ACC112 (cell line): ENCODE results near the gene GRID1.

Experiments
- H2AFZ ChIP-seq: fragments of 200-600 bp; sonication (generic); one replicate; pipeline ENCODE4 v1.6.0; 2017; ENCODE audit warnings: antibody characterized with exemption, low read length; ENCODE audit not compliant: unreplicated experiment
- H3K27ac ChIP-seq: fragments of 200-600 bp; sonication (generic); 2 replicates; pipeline ENCODE4 v1.5.1; 2014; ENCODE audit warnings: low read depth, mild to moderate bottlenecking, antibody characterized with exemption, low read length, moderate library complexity
- H3K27me3 ChIP-seq: fragments of 200-600 bp; sonication (generic); 2 replicates; pipeline ENCODE4 v1.6.1; 2014; ENCODE audit warnings: mild to moderate bottlenecking, antibody characterized with exemption, low read length, moderate library complexity, mixed read lengths; ENCODE audit not compliant: insufficient read depth
- H3K36me3 ChIP-seq: fragments of 200-600 bp; sonication (generic); 2 replicates; pipeline ENCODE4 v1.6.1; 2016; ENCODE audit warnings: mild to moderate bottlenecking, antibody characterized with exemption, low read length, moderate library complexity, mixed read lengths; ENCODE audit not compliant: insufficient read depth
- H3K4me1 ChIP-seq: fragments of 200-600 bp; sonication (generic); one replicate; pipeline ENCODE4 v1.6.1; 2016; ENCODE audit warnings: low read length, mixed read lengths; ENCODE audit not compliant: insufficient read depth, unreplicated experiment, control insufficient read depth
- H3K4me3 ChIP-seq: fragments of 200-600 bp; sonication (generic); 2 replicates; pipeline ENCODE4 v1.5.1; 2014; ENCODE audit warnings: mild to moderate bottlenecking, low read depth, low read length
- H3K79me2 ChIP-seq: fragments of 200-600 bp; sonication (generic); one replicate; pipeline ENCODE4 v1.6.0; 2016; ENCODE audit warnings: low read length; ENCODE audit not compliant: control insufficient read depth, unreplicated experiment, insufficient read depth

Gene GRID1

GRCh38 chr10:85641479-85642009 lies 725.1 kb downstream of the GRID1 start:
- H3K36me3 ChIP-seq: no peaks in the 10 kb centered on the region
- no peaks in the 10 kb centered on the region for H3K4me1 ChIP-seq
- no peaks in the 10 kb centered on the region for H3K79me2 ChIP-seq
- H3K27me3 ChIP-seq: no peaks in the 10 kb centered on the region
- H3K27ac ChIP-seq: no peak overlapping the region
- no peak overlapping the region for H3K4me3 ChIP-seq
- H2AFZ ChIP-seq: no peak overlapping the region

- Histone ChIP-seq H3K27ac (no peak overlapping the region), H3K4me1 (no peaks in the 10 kb centered on the region), H3K36me3 (no peaks in the 10 kb centered on the region), H3K79me2 (no peaks in the 10 kb centered on the region), H3K27me3 (no peaks in the 10 kb centered on the region), H3K4me3 (no peak overlapping the region), H2AFZ (no peak overlapping the region)
Measured at GRCh38 chr10:85638797-85639196, 727.8 kb downstream of the GRID1 start.

- H3K36me3 ChIP-seq: no peaks in the 10 kb centered on the region
Measured at GRCh38 chr10:85635650-85636049, 730.9 kb downstream of the GRID1 start.

GRCh38 chr10:85624511-85624910 lies 742.1 kb downstream of the GRID1 start:
- Histone ChIP-seq H3K79me2 (no peaks in the 10 kb centered on the region), H2AFZ (no peak overlapping the region), H3K4me3 (no peak overlapping the region), H3K4me1 (no peaks in the 10 kb centered on the region), H3K27ac (no peak overlapping the region), H3K27me3 (no peaks in the 10 kb centered on the region), H3K36me3 (no peaks in the 10 kb centered on the region)

More at GRCh38 chr10:85635650-85636049, 730.9 kb downstream of the GRID1 start:
- Histone ChIP-seq H3K27me3 (no peaks in the 10 kb centered on the region), H3K79me2 (no peaks in the 10 kb centered on the region), H2AFZ (no peak overlapping the region), H3K27ac (no peak overlapping the region), H3K4me1 (no peaks in the 10 kb centered on the region), H3K4me3 (no peak overlapping the region)

GRCh38 chr10:85623758-85624157 lies 742.8 kb downstream of the GRID1 start:
- Histone ChIP-seq H3K27me3 (no peaks in the 10 kb centered on the region), H3K79me2 (no peaks in the 10 kb centered on the region), H3K4me3 (no peak overlapping the region), H3K36me3 (no peaks in the 10 kb centered on the region), H3K4me1 (no peaks in the 10 kb centered on the region), H3K27ac (no peak overlapping the region), H2AFZ (no peak overlapping the region)

- Histone ChIP-seq H3K36me3 (no peaks in the 10 kb centered on the region), H3K4me1 (no peaks in the 10 kb centered on the region), H3K4me3 (no peak overlapping the region), H3K27ac (no peak overlapping the region), H3K79me2 (no peaks in the 10 kb centered on the region), H3K27me3 (no peaks in the 10 kb centered on the region), H2AFZ (no peak overlapping the region)
Measured at GRCh38 chr10:85623342-85623741, 743.3 kb downstream of the GRID1 start.

- H3K36me3 ChIP-seq: no peaks in the 10 kb centered on the region
- no peaks in the 10 kb centered on the region for H3K79me2 ChIP-seq
- no peak overlapping the region for H3K27ac ChIP-seq
- no peak overlapping the region for H3K4me3 ChIP-seq
- H2AFZ ChIP-seq: no peak overlapping the region
- no peaks in the 10 kb centered on the region for H3K27me3 ChIP-seq
- no peaks in the 10 kb centered on the region for H3K4me1 ChIP-seq
Measured at GRCh38 chr10:85622425-85622824, 744.2 kb downstream of the GRID1 start.

GRCh38 chr10:85621562-85621961 lies 745.0 kb downstream of the GRID1 start:
- H3K79me2 ChIP-seq: no peaks in the 10 kb centered on the region
- no peak overlapping the region for H3K4me3 ChIP-seq
- H3K36me3 ChIP-seq: no peaks in the 10 kb centered on the region
- no peak overlapping the region for H3K27ac ChIP-seq
- no peak overlapping the region for H2AFZ ChIP-seq
- no peaks in the 10 kb centered on the region for H3K27me3 ChIP-seq
- H3K4me1 ChIP-seq: no peaks in the 10 kb centered on the region

GRCh38 chr10:85620807-85621206 lies 745.8 kb downstream of the GRID1 start:
- Histone ChIP-seq H3K79me2 (no peaks in the 10 kb centered on the region), H3K36me3 (no peaks in the 10 kb centered on the region), H3K27me3 (no peaks in the 10 kb centered on the region), H3K4me3 (no peak overlapping the region), H3K27ac (no peak overlapping the region), H2AFZ (no peak overlapping the region), H3K4me1 (no peaks in the 10 kb centered on the region)

- Histone ChIP-seq H3K27ac (no peak overlapping the region), H3K36me3 (no peaks in the 10 kb centered on the region), H3K27me3 (no peaks in the 10 kb centered on the region)
Measured at GRCh38 chr10:85619832-85620231, 746.8 kb downstream of the GRID1 start.

GRCh38 chr10:85618841-85619240 lies 747.8 kb downstream of the GRID1 start:
- Histone ChIP-seq H3K36me3 (no peaks in the 10 kb centered on the region), H3K27me3 (no peaks in the 10 kb centered on the region), H3K27ac (no peak overlapping the region), H3K4me1 (no peaks in the 10 kb centered on the region), H3K79me2 (no peaks in the 10 kb centered on the region), H3K4me3 (no peak overlapping the region), H2AFZ (no peak overlapping the region)

More at GRCh38 chr10:85619832-85620231, 746.8 kb downstream of the GRID1 start:
- Histone ChIP-seq H2AFZ (no peak overlapping the region), H3K4me3 (no peak overlapping the region), H3K4me1 (no peaks in the 10 kb centered on the region), H3K79me2 (no peaks in the 10 kb centered on the region)
